KBM-7 (cell line): ENCODE measurements around the gene HSBP1L1.
"Not testable (repeated sequence)": the region's sequence is repeated elsewhere in the genome, so short reads cannot be mapped to it uniquely, and the experiment has no call there.

Source experiments
- DNase-seq: peaks from one replicate; pipeline ENCODE4 v3.0.0-alpha.2; 2015
- in situ Hi-C: fragments of 300-500 bp; cut with MboI; formaldehyde crosslinking; loops from 2 replicates; pipeline ENCODE4 v1.14.3; 2020; ENCODE audit warnings: low sequenced_read_pairs, low pct_unique_long_range_greater_than_20kb, mixed read lengths

Gene HSBP1L1

DNA sequence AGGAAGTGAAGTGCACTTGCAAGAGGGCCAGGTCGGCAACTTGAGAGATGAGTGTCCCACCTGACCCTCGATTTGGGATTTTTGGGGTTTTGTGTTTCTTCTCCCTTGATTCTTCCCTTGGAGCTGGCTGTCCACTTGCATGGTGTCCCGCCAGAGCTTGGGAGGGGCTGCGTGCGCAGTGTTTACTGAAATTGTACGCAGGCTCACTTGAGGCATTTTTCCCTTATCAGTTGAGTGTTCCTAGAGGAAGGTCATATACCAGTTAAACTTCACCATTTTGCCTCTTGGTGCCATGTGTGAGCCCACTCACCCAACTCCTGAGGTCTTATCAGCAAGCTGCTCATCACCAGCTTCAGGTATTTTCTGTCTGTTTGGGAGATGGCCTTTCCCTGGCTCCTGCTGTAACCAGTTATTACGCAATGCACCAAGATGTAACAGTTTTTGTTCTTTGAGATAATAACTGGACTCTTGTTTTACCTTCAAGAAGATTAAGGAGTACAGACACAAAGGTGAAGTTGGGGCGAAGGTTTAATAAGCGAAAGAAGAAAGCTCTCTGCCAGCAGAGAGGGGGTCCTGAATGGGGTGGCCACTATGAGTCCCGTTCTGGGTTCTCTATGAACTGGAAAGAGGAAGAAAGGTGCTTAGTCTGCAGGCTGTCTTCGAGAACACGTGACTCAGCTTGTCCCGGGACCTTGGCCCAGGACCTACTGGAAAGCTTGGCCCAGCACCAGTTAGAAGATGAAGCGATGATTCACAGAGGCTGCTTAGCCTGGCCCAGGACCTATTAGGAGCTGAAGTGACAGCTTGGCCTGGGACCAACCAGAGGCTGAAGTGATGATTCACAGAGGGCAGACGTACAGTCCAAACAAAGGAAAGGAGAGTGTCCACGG, 45.5 kb downstream of the HSBP1L1 start:
- DNase-seq, result no peak
- in situ Hi-C loops, result no loop called here

DNA sequence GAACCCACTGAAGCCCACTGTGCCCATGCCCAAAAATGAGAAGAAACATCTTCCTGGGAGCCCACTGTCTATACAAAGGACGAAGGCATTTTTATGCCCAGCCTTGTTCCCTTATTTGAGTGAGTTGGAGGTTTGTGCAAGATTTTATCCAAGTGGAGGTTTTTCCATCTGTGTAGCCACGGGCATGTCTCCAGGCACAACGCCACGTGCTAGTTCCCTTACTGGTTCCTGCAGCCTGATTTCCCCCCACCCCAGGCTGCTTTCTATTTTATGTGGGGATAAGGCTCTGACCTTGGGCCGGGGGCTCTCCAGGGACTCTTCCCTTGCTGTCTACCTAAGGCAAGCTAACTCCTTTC, 46.1 kb downstream of the HSBP1L1 start:
- in situ Hi-C loops, result no loop called here
- DNase-seq, result no peak

DNA sequence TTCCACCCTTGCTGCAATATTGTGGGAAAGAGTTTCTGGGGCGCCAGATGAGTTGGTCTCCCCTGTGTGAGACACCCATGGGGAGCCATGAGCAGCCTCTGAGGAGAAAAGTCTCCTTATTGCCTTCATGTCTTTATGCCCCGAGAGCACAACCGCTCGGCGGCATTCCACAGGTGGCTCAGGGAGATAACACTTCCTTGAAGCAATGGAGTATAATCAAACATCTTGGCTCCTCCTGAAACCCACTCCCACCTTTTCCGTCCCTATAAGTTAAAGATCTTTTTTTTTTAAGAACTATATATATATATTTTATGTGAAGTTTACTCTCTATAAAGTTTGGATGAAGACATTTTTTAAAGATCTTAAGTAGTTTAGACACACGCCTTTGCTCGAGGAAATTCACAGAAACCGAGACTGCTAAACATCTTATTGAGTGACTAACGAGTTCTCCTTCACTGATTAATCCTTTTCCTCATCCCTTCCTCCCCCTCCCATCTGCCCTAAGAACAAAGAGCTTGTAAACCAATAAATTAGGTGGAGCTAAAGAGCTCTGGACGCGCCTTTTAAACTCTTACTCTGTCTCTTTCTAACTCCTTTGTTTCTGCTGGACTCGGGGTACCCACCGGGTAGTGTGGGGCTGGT, 47.2 kb downstream of the HSBP1L1 start:
- DNase-seq, in situ Hi-C loops: not testable (repeated sequence)

DNA sequence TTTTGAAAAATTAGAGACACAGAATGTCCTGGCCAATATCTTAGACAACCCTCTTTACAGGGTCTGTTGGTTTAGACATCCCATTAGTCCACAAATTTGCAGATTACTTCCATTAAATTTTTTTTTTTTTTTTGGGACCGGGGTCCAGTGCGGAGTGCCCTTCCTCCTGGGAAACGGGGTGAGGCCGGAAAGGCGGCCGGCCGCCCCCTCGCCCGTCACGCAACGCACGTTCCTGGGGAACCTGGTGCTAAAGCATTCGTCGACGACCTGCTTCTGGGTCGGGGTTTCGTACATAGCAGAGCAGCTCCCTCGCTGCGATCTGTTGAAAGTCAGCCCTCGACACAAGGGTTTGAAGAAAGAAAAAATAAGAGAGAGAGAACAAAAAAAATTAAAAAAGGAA, 48.3 kb downstream of the HSBP1L1 start:
- in situ Hi-C loops, result no loop called here
- no peak for DNase-seq
